ENCODE data around the gene WTAP.

GRCh38 chr6:159714404-159714803 is 12.9 kb upstream of the WTAP start:
- TF ChIP-seq, protein P1, sequence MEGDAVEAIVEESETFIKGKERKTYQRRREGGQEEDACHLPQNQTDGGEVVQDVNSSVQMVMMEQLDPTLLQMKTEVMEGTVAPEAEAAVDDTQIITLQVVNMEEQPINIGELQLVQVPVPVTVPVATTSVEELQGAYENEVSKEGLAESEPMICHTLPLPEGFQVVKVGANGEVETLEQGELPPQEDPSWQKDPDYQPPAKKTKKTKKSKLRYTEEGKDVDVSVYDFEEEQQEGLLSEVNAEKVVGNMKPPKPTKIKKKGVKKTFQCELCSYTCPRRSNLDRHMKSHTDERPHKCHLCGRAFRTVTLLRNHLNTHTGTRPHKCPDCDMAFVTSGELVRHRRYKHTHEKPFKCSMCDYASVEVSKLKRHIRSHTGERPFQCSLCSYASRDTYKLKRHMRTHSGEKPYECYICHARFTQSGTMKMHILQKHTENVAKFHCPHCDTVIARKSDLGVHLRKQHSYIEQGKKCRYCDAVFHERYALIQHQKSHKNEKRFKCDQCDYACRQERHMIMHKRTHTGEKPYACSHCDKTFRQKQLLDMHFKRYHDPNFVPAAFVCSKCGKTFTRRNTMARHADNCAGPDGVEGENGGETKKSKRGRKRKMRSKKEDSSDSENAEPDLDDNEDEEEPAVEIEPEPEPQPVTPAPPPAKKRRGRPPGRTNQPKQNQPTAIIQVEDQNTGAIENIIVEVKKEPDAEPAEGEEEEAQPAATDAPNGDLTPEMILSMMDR (conservative IDR thresholded peaks at IDR 0.05; ENCODE audit: low read depth in 2 of 2) = no peak
- TF ChIP-seq EZH2phosphoT487 (IDR thresholded peaks at IDR 0.05; ENCODE audit: unreplicated experiment) (no peak), EZH2 (IDR thresholded peaks at IDR 0.05; ENCODE audit: low read depth, unreplicated experiment) (no peak), ZNF114 (CRISPR knock-in tag; IDR thresholded peaks at IDR 0.05) (no peak), POLR2AphosphoS5 (IDR thresholded peaks at IDR 0.05; ENCODE audit: low read depth) (no peak), CREB1 (CRISPR knock-in tag; IDR thresholded peaks at IDR 0.05; ENCODE audit: low read depth) (no peak), ZNF331 (CRISPR knock-in tag; IDR thresholded peaks at IDR 0.05; ENCODE audit: low read depth) (no peak), JUNB (IDR thresholded peaks at IDR 0.05; ENCODE audit: unreplicated experiment) (no peak), NANOG (IDR thresholded peaks at IDR 0.05; ENCODE audit: borderline replicate concordance) (no peak), STAT1 (IDR thresholded peaks at IDR 0.05; ENCODE audit: unreplicated experiment) (no peak)
- TF ChIP-seq, protein P2, sequence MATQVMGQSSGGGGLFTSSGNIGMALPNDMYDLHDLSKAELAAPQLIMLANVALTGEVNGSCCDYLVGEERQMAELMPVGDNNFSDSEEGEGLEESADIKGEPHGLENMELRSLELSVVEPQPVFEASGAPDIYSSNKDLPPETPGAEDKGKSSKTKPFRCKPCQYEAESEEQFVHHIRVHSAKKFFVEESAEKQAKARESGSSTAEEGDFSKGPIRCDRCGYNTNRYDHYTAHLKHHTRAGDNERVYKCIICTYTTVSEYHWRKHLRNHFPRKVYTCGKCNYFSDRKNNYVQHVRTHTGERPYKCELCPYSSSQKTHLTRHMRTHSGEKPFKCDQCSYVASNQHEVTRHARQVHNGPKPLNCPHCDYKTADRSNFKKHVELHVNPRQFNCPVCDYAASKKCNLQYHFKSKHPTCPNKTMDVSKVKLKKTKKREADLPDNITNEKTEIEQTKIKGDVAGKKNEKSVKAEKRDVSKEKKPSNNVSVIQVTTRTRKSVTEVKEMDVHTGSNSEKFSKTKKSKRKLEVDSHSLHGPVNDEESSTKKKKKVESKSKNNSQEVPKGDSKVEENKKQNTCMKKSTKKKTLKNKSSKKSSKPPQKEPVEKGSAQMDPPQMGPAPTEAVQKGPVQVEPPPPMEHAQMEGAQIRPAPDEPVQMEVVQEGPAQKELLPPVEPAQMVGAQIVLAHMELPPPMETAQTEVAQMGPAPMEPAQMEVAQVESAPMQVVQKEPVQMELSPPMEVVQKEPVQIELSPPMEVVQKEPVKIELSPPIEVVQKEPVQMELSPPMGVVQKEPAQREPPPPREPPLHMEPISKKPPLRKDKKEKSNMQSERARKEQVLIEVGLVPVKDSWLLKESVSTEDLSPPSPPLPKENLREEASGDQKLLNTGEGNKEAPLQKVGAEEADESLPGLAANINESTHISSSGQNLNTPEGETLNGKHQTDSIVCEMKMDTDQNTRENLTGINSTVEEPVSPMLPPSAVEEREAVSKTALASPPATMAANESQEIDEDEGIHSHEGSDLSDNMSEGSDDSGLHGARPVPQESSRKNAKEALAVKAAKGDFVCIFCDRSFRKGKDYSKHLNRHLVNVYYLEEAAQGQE (IDR thresholded peaks at IDR 0.05; ENCODE audit: unreplicated experiment) = no peak
- TF ChIP-seq, protein P3, sequence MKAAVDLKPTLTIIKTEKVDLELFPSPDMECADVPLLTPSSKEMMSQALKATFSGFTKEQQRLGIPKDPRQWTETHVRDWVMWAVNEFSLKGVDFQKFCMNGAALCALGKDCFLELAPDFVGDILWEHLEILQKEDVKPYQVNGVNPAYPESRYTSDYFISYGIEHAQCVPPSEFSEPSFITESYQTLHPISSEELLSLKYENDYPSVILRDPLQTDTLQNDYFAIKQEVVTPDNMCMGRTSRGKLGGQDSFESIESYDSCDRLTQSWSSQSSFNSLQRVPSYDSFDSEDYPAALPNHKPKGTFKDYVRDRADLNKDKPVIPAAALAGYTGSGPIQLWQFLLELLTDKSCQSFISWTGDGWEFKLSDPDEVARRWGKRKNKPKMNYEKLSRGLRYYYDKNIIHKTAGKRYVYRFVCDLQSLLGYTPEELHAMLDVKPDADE (IDR thresholded peaks at IDR 0.05) = no peak

Data from GM23338 (cell line).